ENCODE measurements around the gene P2RY11.

DNA sequence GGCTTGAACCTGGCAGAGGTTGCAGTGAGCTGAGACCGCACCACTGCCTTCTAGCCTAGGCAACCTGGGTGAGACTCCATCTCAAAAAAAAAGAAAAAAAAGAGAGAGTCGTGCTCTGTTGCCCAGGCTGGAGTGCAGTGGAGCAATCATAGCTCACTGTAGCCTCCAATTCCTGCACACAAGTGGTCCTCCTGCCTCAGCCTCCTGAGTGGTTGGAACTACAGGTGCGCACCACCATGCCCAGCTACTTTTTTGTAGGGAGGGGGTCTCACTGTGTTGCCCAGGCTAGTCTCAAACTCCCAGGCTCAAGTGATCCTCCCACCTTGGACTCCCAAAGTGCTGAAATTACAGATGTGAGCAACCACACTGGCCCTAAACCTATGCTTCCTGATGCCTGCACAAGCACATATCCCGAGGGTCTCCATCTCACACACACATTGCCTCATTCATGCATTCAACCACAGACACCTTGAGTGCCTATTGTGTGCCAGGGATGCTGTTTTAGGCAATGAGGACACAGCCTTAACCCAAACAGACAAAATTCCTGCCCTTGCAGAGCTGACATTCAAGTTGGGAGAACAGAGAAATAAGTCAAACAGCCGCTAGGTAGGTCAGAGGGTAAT, 11.2 kb upstream of the P2RY11 start:
- TF ChIP-seq, protein P1, sequence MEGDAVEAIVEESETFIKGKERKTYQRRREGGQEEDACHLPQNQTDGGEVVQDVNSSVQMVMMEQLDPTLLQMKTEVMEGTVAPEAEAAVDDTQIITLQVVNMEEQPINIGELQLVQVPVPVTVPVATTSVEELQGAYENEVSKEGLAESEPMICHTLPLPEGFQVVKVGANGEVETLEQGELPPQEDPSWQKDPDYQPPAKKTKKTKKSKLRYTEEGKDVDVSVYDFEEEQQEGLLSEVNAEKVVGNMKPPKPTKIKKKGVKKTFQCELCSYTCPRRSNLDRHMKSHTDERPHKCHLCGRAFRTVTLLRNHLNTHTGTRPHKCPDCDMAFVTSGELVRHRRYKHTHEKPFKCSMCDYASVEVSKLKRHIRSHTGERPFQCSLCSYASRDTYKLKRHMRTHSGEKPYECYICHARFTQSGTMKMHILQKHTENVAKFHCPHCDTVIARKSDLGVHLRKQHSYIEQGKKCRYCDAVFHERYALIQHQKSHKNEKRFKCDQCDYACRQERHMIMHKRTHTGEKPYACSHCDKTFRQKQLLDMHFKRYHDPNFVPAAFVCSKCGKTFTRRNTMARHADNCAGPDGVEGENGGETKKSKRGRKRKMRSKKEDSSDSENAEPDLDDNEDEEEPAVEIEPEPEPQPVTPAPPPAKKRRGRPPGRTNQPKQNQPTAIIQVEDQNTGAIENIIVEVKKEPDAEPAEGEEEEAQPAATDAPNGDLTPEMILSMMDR (IDR thresholded peaks at IDR 0.05), result no peak
- TF ChIP-seq FOSB (CRISPR knock-in tag; IDR thresholded peaks at IDR 0.05) (no peak), POLR2A (IDR thresholded peaks at IDR 0.05; ENCODE audit: low read length) (no peak), RNF2 (IDR thresholded peaks at IDR 0.05; ENCODE audit: borderline replicate concordance, low read depth) (no peak), RAD21 (conservative IDR thresholded peaks at IDR 0.05 in 1 of 2, IDR thresholded peaks at IDR 0.05 in 1 of 2) (no peak), HOXA7 (CRISPR knock-in tag; IDR thresholded peaks at IDR 0.05) (no peak), HDAC2 (IDR thresholded peaks at IDR 0.05) (no peak), ZSCAN20 (CRISPR knock-in tag; IDR thresholded peaks at IDR 0.05) (no peak), JUNB (IDR thresholded peaks at IDR 0.05) (no peak), REST (IDR thresholded peaks at IDR 0.05) (no peak), CHD2 (IDR thresholded peaks at IDR 0.05; ENCODE audit: low read length, partially characterized antibody) (no peak), KDM5A (IDR thresholded peaks at IDR 0.05) (no peak)
- TF ChIP-seq, protein P2, sequence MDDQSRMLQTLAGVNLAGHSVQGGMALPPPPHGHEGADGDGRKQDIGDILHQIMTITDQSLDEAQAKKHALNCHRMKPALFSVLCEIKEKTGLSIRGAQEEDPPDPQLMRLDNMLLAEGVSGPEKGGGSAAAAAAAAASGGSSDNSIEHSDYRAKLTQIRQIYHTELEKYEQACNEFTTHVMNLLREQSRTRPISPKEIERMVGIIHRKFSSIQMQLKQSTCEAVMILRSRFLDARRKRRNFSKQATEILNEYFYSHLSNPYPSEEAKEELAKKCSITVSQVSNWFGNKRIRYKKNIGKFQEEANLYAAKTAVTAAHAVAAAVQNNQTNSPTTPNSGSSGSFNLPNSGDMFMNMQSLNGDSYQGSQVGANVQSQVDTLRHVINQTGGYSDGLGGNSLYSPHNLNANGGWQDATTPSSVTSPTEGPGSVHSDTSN (IDR thresholded peaks at IDR 0.05), result no peak
- TF ChIP-seq, protein P3, sequence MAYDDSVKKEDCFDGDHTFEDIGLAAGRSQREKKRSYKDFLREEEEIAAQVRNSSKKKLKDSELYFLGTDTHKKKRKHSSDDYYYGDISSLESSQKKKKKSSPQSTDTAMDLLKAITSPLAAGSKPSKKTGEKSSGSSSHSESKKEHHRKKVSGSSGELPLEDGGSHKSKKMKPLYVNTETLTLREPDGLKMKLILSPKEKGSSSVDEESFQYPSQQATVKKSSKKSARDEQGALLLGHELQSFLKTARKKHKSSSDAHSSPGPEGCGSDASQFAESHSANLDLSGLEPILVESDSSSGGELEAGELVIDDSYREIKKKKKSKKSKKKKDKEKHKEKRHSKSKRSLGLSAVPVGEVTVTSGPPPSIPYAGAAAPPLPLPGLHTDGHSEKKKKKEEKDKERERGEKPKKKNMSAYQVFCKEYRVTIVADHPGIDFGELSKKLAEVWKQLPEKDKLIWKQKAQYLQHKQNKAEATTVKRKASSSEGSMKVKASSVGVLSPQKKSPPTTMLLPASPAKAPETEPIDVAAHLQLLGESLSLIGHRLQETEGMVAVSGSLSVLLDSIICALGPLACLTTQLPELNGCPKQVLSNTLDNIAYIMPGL (CRISPR knock-in tag; IDR thresholded peaks at IDR 0.05; ENCODE audit: borderline replicate concordance), result no peak
